GM19035 (cell line): ENCODE results near the gene IDH3A.

Experiments used
- ATAC-seq: cut with Tn5 transposase; IDR thresholded peaks from one replicate; pipeline ENCODE4 v1.9.1; 2021; ENCODE audit not compliant: unreplicated experiment

The IDH3A gene

DNA sequence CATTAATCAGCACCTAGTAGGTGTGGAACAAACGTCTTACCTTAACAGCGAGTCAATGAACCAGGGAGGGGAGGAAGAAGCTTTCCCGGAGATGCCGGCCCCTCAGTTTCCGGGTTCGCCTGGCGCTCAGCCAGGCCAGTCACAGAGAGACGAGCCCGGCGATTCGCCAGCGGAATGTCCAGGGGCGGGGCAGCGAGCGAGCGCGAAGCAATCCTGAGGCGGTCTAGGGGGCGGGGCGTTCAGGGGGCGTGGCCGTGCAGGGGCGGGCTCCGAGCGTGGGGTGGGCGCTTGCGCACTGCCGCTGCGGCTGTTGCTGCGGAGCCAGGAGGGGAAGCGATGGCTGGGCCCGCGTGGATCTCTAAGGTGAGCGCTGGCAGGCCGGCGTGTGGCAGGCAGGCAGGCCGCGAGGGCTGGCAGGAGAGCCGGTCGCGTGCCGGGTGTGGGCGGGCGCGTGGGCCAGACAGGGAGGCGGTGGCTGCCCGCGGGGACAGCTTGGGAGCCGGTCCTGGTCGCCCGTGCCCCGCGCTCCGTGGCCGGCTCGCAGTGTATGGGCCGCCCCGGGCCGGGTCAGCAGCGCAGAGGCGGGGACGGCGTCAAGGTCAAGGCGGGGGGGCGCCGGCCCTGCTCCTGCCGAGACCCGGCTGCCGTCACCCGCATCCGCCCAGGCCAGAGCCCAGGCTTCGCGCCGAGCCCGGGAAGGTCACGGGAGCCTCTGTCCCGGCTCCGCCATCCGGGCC is at the start of gene IDH3A:
IDH3A (plus strand) TSS at position 295 of the 737 bp plus-strand sequence; CDS start at position 337, 42 bp downstream.
- ATAC-seq = peak; percentile 81

GRCh38 chr15:78100886-78101285 is 48.3 kb upstream of the IDH3A start:
- no peak for ATAC-seq

DNA sequence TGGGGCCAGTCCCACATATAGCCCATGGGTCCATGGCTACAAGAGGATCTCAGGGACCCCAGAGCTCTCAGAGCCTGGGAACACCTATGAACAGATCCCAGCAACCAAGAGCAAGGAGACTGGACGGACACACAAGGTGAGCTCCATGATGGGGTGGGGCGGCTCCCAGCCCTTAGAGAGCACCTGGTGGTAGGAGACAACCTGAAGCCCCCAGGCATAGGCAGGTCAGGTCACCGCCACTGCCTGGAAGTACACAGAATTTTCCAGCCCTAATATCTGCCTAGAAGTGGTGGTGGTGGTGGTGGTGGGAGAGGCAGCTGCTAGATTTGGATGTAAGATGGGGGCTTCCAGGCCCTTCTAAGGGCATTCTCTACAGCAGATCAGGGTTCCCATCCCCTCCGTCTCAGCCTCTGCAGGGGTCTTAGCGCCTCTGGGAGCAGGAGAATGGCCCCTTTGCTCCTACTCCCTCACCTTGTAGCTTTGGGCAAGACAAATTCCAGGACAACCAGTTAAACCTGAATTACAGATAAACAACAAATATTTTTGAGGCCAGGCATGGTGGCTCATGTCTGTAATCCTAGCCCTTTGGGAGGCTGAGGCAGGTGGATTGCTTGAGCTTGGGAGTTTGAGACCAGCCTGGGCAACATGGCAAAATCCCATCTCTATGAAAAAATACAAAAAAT is 47.6 kb upstream of the IDH3A start:
- no peak for ATAC-seq

- ATAC-seq = no peak
Observed at GRCh38 chr15:78102211-78102610, 47.0 kb upstream of the IDH3A start.

DNA sequence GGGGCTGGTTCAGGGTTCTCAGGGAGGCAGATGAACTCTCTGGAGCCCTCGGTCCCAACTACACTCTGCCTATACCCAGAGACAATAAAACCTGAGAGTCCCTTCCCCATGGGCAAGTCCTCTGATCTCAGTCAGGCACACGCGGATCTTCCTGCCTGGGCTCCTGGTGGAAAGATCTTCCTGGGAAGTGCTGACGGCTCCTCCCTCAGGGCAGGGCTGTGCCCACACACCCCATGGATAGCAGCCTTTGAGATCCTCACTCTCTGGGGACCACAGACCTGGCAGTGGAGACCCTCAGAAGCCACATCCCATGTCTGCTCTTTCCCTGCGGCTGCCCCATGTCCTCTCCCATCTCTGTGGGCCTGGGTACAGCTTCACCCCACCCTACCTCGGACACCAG is 46.4 kb upstream of the IDH3A start:
- no peak for ATAC-seq

GRCh38 chr15:78103406-78104118 is 45.6 kb upstream of the IDH3A start:
- peak; percentile 74 for ATAC-seq

DNA sequence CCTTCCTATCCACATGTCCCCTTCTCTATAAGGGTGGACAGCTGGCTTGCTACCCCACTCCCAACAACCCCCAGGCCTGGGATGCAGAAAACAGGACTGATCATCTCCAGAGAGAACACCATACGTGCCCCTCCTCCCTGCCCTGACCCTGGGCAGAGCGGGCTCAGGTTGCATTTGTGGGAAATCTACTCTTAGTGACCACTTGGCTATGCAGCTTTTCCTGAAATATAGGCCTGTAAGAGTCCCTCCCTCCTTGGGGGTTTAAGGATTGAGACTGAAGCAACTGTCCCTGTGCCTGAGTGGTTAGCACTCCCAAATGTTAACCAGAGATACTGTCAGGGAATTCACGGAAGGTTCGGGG is 45.1 kb upstream of the IDH3A start:
- peak; percentile 12 for ATAC-seq

- ATAC-seq = no peak
Observed at GRCh38 chr15:78104566-78105475, 44.3 kb upstream of the IDH3A start.

- no peak for ATAC-seq
Observed at GRCh38 chr15:78105476-78106241, 43.5 kb upstream of the IDH3A start.

- no peak for ATAC-seq
Observed at GRCh38 chr15:78107471-78107870, 41.7 kb upstream of the IDH3A start.

- ATAC-seq = peak; percentile 51
Observed at GRCh38 chr15:78108300-78109084, 40.7 kb upstream of the IDH3A start.

GRCh38 chr15:78109156-78109555 is 40.0 kb upstream of the IDH3A start:
- no peak for ATAC-seq

- no peak for ATAC-seq
Observed at GRCh38 chr15:78110096-78110495, 39.1 kb upstream of the IDH3A start.

DNA sequence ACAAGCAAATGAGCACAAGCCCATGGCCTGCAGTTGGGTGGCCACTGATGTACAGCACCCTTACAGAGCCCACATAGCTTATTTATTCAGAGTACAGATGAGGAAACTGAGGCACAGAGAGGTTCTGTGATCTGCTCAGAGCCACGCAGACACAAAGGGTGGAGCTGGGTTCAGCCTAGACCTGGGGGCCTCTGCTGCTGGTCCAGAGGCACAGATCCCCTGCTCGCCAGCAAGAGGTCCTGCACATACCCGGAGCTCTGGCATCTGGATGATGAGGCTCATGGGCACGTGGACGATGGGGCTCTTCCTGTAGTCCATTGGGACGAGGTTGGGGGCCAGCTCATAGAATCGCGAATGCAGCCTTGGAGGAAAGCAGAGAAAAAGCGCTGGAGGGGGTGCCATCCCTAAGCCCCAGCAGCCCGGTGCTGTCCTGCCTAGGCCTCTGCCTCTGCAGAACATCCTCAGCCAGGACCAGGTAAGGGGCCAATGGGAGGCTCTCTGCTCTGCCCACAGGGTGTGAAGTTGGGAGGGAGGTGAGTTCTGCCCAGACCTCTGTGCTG is 38.2 kb upstream of the IDH3A start:
- ATAC-seq = no peak

GRCh38 chr15:78111788-78112187 is 37.4 kb upstream of the IDH3A start:
- ATAC-seq = no peak

- ATAC-seq = no peak
Observed at GRCh38 chr15:78112551-78112950, 36.6 kb upstream of the IDH3A start.

DNA sequence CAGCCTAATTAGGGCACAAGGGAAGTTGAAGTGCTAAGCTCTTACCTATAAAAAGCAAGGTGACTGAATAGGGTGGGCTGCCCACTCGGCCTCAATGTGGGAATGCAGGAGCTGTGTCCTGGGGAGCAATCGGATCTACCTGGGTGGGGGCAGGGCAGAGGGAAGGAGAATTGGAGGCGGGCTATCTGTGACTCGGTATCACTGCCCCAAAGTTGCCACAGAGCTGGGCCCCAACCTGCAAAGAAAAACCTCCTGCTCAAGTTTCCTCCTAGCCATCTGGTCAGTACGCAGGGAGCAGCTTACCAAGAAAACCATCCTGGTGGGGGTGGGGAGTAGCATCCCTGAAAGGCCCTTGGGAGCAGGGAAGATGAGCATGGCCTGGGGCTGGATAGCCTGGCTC is 28.6 kb upstream of the IDH3A start:
- ATAC-seq = no peak

DNA sequence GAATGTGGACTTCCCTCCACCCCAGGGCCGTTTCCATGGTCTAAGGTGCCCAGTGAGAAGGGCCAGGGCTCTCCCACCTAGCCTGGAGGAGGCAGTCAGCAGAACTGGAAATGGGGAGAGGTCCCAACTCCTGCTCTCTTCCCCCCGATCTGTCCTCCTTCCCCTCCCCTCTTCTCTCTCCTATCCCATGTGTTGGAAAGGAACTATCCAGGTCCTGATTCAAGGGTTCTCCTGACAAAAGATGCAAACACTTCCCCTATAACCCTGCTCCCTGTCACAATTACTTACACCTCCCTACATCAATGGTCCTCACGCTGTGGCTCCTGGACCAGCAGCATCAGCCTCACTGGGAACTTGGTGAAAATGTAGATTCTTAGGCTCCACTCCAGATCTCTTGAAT is 23.9 kb upstream of the IDH3A start:
- no peak for ATAC-seq

DNA sequence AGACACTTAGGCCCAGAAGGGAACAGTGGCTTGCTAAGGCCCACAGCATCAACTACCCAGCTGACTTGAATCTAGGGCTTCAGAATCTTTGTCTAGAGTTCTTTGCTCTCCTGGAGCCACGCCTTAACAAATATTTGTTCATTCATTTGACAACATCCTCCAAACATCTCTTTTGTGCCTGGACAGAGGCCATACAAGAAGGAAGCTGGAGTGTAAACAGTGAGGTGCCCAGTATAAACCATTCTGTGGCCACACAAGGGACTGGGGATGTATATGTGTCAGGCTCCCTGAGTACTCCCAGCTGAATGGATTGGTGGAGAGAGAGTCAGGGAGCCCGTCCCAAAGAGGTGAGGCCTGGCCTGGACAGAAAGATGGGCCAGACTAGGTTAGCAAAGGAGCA is 21.3 kb upstream of the IDH3A start:
- no peak for ATAC-seq
